ENCODE results near the gene EEFSEC. TPM values are rescaled to one million over a fixed set of nuclear protein-coding genes. Genes with fewer than 3 reads are reported as not detected.

The EEFSEC gene
- total RNA-seq, 3 donors from 2014 or later = 13.9 to 28.2 (median 19.8) TPM

- H3K27ac ChIP-seq = no peak overlapping the region
- H3K9me3 ChIP-seq = no peaks in the 10 kb centered on the region
- no peak for DNase-seq (ENCODE audit: low spot score in 2 of 2)
- no peak overlapping the region for H3K4me3 ChIP-seq
- no peaks in the 10 kb centered on the region for H3K4me1 ChIP-seq
- intact Hi-C loops (cut with DNase I; ENCODE audit: low total_unique reads) = no loop called here
- TF ChIP-seq, protein P1, sequence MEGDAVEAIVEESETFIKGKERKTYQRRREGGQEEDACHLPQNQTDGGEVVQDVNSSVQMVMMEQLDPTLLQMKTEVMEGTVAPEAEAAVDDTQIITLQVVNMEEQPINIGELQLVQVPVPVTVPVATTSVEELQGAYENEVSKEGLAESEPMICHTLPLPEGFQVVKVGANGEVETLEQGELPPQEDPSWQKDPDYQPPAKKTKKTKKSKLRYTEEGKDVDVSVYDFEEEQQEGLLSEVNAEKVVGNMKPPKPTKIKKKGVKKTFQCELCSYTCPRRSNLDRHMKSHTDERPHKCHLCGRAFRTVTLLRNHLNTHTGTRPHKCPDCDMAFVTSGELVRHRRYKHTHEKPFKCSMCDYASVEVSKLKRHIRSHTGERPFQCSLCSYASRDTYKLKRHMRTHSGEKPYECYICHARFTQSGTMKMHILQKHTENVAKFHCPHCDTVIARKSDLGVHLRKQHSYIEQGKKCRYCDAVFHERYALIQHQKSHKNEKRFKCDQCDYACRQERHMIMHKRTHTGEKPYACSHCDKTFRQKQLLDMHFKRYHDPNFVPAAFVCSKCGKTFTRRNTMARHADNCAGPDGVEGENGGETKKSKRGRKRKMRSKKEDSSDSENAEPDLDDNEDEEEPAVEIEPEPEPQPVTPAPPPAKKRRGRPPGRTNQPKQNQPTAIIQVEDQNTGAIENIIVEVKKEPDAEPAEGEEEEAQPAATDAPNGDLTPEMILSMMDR (IDR thresholded peaks at IDR 0.05) = no peak
- no peak for TF ChIP-seq POLR2AphosphoS5 (IDR thresholded peaks at IDR 0.05)
- no peak for TF ChIP-seq POLR2A (IDR thresholded peaks at IDR 0.05)
- no peaks in the 10 kb centered on the region for H3K27me3 ChIP-seq
- no peaks in the 10 kb centered on the region for H3K36me3 ChIP-seq
These were observed 165.1 kb downstream of the EEFSEC start for GRCh38 chr3:128318275-128318941.

DNA sequence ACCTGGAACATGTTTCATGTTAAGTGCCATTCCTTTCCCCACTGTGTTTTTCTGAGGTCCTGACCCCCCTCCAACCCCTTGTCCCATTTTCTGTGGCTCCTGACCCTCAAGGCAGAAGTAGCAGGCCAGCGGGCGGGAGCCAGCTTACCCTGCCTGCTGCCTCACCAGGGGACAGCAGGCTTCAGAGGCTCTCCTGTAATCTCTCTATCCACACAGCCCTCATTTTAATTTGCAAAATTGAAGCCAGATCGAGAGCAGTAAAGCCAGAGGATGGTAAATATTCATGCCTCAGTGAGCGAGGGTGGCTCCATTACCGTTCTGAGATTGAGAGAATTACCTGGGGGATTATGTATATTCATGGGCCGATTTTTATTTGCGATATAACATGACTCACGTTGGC, 165.8 kb downstream of the EEFSEC start:
- Histone ChIP-seq H3K9me3 (no peaks in the 10 kb centered on the region), H3K36me3 (no peaks in the 10 kb centered on the region), H3K4me1 (no peaks in the 10 kb centered on the region), H3K27me3 (no peaks in the 10 kb centered on the region), H3K27ac (no peak overlapping the region), H3K4me3 (no peak overlapping the region)
- no peak for DNase-seq (ENCODE audit: low spot score in 2 of 2)
- intact Hi-C loops (cut with DNase I; ENCODE audit: low total_unique reads) = no loop called here
- TF ChIP-seq POLR2AphosphoS5 (IDR thresholded peaks at IDR 0.05) (no peak), POLR2A (IDR thresholded peaks at IDR 0.05) (no peak)
- TF ChIP-seq, protein P1 (IDR thresholded peaks at IDR 0.05) = no peak

DNA sequence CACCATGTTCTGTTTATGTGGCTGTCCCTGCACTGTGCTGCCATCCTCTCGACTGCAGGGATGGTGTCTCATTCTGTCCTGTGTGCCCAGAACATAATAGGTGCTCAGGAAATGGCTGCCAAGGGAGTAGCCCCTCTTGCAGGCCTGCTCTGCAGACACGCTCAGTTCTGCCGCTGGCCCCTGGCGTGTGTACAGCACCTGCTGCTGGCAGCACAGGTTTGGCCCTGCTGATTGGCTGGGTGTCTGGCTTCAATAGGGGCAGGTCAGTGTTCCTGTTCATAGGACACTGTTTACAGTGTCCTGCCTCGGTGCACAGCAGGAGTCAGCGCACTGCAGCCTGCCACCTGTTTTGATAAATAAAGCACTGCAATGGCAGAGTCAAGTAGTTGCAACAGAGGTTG, 166.5 kb downstream of the EEFSEC start:
- TF ChIP-seq, protein P1 (IDR thresholded peaks at IDR 0.05) = no peak
- TF ChIP-seq POLR2A (IDR thresholded peaks at IDR 0.05) (no peak), POLR2AphosphoS5 (IDR thresholded peaks at IDR 0.05) (no peak)
- no peaks in the 10 kb centered on the region for H3K36me3 ChIP-seq
- DNase-seq (ENCODE audit: low spot score in 2 of 2) = no peak
- H3K4me1 ChIP-seq = no peaks in the 10 kb centered on the region
- H3K4me3 ChIP-seq = no peak overlapping the region
- no peaks in the 10 kb centered on the region for H3K27me3 ChIP-seq
- intact Hi-C loops (cut with DNase I; ENCODE audit: low total_unique reads) = no loop called here
- no peaks in the 10 kb centered on the region for H3K9me3 ChIP-seq
- no peak overlapping the region for H3K27ac ChIP-seq

DNA sequence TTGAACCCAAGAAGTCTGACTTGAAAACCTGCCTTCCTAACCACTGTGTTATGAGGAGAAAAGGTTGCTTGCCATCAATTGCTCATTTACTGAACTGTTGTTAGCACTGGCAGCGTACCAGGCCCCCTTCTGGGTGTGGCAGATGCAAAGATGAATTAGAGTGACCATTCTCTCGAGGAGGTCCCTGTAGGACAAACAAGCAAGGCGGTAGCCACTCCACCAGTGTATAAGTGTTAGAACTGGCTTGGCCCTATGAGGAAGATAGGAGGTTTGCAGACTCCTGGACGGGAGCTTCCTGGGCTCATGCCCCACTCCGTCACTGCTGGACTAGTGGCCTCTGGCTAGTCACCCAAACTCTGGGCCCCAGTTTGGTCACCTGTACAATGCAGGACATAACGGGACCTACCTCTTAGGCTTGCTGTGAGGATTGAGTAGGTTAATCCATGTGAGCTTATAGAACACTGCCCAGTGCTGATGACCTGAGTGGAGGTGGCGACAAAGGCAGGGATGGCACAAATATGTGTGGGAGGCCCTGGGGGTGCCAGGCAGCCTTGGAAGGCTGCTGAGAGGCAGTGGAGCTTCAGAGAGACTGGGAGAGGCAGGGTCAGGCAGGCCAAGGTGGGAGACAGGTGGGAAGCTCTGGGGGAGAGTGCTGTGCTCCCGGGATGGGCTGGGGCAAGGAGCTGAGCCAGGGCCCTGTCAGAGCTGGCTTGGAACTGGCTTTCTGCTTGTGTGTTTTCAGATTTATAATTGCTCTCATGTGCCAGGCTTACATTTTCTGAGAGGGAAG, 167.5 kb downstream of the EEFSEC start:
- no peaks in the 10 kb centered on the region for H3K27me3 ChIP-seq
- no peak overlapping the region for H3K27ac ChIP-seq
- H3K4me3 ChIP-seq = no peak overlapping the region
- intact Hi-C loops (cut with DNase I; ENCODE audit: low total_unique reads) = no loop called here
- H3K9me3 ChIP-seq = no peaks in the 10 kb centered on the region
- DNase-seq (ENCODE audit: low spot score in 2 of 2) = no peak
- no peaks in the 10 kb centered on the region for H3K36me3 ChIP-seq
- no peaks in the 10 kb centered on the region for H3K4me1 ChIP-seq
- TF ChIP-seq POLR2A (IDR thresholded peaks at IDR 0.05) (no peak), POLR2AphosphoS5 (IDR thresholded peaks at IDR 0.05) (no peak)
- TF ChIP-seq, protein P1 (IDR thresholded peaks at IDR 0.05) = no peak

DNA sequence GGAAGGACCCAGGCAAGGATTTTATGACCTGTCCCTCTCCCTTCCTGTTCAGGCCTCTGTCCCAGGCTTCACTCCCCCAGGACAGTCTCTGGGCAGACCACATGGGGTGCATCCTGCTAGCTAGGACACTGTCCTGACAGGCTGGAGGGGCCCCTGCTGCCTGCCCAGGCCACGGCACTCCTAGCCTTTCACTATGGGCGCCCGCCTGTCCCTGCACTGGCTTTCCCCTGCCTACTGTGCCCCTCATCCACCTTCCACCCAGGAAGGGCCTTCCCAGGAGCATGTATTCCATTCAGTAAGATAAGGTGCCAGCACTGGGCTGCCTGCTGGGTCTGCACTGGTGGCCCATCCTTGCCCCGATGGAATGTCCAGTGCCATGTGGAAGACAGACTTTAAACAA, 168.1 kb downstream of the EEFSEC start:
- no peak for TF ChIP-seq POLR2AphosphoS5 (IDR thresholded peaks at IDR 0.05)
- TF ChIP-seq POLR2A (IDR thresholded peaks at IDR 0.05) = no peak
- TF ChIP-seq, protein P1 (IDR thresholded peaks at IDR 0.05) = no peak
- H3K36me3 ChIP-seq = no peaks in the 10 kb centered on the region
- no peaks in the 10 kb centered on the region for H3K9me3 ChIP-seq
- no peaks in the 10 kb centered on the region for H3K4me1 ChIP-seq
- H3K27ac ChIP-seq = no peak overlapping the region
- H3K27me3 ChIP-seq = no peaks in the 10 kb centered on the region
- intact Hi-C loops (cut with DNase I; ENCODE audit: low total_unique reads) = no loop called here
- DNase-seq (ENCODE audit: low spot score in 2 of 2) = no peak
- no peak overlapping the region for H3K4me3 ChIP-seq

Data from breast epithelium (tissue), 4 donors.